IMR-90 (cell line): ENCODE results near the gene RAP1GAP.

Experiments
- BHLHE40 ChIP-seq: fragments of 150-350 bp; IDR thresholded peaks from 2 replicates; pipeline ENCODE4 v1.6.1; 2016; ENCODE audit warnings: mild to moderate bottlenecking, low read depth, low read length
- CEBPB ChIP-seq: IDR thresholded peaks from 2 replicates; pipeline ENCODE4 v1.6.1; 2012; ENCODE audit warnings: low read depth, low read length, improper control_type of control experiment
- CHD1 ChIP-seq: IDR thresholded peaks from 2 replicates; pipeline ENCODE4 v1.6.1; 2012; ENCODE audit warnings: low read depth, low read length, improper control_type of control experiment
- MAFK ChIP-seq: IDR thresholded peaks from 2 replicates; pipeline ENCODE4 v1.6.1; 2012; ENCODE audit warnings: low read depth, low read length, improper control_type of control experiment
- MAZ ChIP-seq: IDR thresholded peaks from 2 replicates; pipeline ENCODE4 v1.6.1; 2012; ENCODE audit warnings: low read depth, mild to moderate bottlenecking, low read length, improper control_type of control experiment, moderate library complexity, borderline replicate concordance
- MXI1 ChIP-seq: IDR thresholded peaks from 2 replicates; pipeline ENCODE4 v1.6.1; 2012; ENCODE audit warnings: low read depth, mild to moderate bottlenecking, low read length, moderate library complexity, borderline replicate concordance
- POLR2A ChIP-seq: IDR thresholded peaks from 2 replicates; pipeline ENCODE4 v1.6.1; 2012; ENCODE audit warnings: mild to moderate bottlenecking, low read depth, low read length
- RAD21 ChIP-seq: IDR thresholded peaks from 2 replicates; pipeline ENCODE4 v1.6.1; 2012; ENCODE audit warnings: low read length, improper control_type of control experiment
- RCOR1 ChIP-seq: IDR thresholded peaks from 2 replicates; pipeline ENCODE4 v1.6.1; 2012; ENCODE audit warnings: mild to moderate bottlenecking, low read length, improper control_type of control experiment; ENCODE audit not compliant: insufficient replicate concordance
- RFX5 ChIP-seq: IDR thresholded peaks from 2 replicates; pipeline ENCODE4 v1.8.0; 2012; ENCODE audit warnings: low read depth, mild to moderate bottlenecking, low read length, moderate library complexity
- SMC3 ChIP-seq: fragments of 150-350 bp; IDR thresholded peaks from 2 replicates; pipeline ENCODE4 v1.6.1; 2016; ENCODE audit warnings: low read depth, mild to moderate bottlenecking, antibody characterized with exemption, low read length, moderate library complexity
- TF ChIP-seq, protein P1 (sequence below): conservative IDR thresholded peaks from 2 replicates; pipeline ENCODE4 v1.5.1; 2012; ENCODE audit warnings: mild to moderate bottlenecking, low read depth, low read length, improper control_type of control experiment
- TF ChIP-seq, protein P2 (sequence below): fragments of 150-350 bp; IDR thresholded peaks from 2 replicates; pipeline ENCODE4 v1.6.1; 2017; ENCODE audit warnings: mild to moderate bottlenecking, antibody characterized with exemption, low read length, low read depth
- TF ChIP-seq, protein P3 (sequence below): fragments of 150-350 bp; IDR thresholded peaks from 2 replicates; pipeline ENCODE4 v1.6.1; 2016; ENCODE audit warnings: low read depth, mild to moderate bottlenecking, low read length, moderate library complexity, borderline replicate concordance

DNA sequence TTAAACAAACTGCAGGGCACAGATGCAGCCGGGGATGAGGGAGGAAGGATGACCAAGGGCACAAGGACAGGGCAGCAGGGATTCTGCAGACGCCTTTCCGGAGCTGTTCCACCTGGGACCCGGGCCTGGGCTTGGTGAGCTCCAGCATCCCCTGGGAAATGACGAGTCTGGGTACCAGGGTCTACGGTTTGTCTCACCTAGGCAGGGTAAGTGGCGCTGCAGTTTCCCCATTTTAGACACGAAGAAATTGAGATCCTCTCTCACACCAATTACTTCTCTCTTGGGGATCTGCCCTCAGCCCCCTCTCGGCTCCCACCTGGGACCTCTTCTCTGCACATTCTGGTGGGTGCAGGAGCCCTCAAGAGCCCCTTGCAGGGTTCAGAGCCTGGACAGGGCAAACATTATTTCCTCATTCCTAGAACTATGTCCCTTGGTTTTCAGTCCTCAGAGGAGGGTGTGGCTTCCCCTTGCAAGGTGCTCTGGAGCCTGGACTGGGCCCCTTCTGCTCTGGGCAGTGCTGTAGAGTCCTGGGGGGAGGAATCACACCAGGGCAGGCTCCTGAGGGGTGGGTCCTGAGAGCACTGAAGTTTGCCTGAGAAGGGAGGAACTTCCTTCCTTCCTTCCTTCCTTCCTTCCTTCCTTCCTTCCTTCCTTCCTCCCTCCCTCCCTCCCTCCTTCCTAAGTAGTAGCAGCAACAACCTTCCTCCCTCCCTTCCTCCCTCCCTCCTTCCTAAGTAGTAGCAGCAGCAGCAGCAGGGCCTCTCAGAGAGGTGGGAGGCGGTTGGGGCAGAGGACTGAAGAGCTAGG, 16.0 kb downstream of the RAP1GAP start:
- TF ChIP-seq MAZ = no peak
- TF ChIP-seq, protein P1, sequence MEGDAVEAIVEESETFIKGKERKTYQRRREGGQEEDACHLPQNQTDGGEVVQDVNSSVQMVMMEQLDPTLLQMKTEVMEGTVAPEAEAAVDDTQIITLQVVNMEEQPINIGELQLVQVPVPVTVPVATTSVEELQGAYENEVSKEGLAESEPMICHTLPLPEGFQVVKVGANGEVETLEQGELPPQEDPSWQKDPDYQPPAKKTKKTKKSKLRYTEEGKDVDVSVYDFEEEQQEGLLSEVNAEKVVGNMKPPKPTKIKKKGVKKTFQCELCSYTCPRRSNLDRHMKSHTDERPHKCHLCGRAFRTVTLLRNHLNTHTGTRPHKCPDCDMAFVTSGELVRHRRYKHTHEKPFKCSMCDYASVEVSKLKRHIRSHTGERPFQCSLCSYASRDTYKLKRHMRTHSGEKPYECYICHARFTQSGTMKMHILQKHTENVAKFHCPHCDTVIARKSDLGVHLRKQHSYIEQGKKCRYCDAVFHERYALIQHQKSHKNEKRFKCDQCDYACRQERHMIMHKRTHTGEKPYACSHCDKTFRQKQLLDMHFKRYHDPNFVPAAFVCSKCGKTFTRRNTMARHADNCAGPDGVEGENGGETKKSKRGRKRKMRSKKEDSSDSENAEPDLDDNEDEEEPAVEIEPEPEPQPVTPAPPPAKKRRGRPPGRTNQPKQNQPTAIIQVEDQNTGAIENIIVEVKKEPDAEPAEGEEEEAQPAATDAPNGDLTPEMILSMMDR = no peak
- TF ChIP-seq POLR2A = no peak
- TF ChIP-seq MAFK = no peak
- TF ChIP-seq, protein P2, sequence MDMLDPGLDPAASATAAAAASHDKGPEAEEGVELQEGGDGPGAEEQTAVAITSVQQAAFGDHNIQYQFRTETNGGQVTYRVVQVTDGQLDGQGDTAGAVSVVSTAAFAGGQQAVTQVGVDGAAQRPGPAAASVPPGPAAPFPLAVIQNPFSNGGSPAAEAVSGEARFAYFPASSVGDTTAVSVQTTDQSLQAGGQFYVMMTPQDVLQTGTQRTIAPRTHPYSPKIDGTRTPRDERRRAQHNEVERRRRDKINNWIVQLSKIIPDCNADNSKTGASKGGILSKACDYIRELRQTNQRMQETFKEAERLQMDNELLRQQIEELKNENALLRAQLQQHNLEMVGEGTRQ = no peak
- TF ChIP-seq, protein P3, sequence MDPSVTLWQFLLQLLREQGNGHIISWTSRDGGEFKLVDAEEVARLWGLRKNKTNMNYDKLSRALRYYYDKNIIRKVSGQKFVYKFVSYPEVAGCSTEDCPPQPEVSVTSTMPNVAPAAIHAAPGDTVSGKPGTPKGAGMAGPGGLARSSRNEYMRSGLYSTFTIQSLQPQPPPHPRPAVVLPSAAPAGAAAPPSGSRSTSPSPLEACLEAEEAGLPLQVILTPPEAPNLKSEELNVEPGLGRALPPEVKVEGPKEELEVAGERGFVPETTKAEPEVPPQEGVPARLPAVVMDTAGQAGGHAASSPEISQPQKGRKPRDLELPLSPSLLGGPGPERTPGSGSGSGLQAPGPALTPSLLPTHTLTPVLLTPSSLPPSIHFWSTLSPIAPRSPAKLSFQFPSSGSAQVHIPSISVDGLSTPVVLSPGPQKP = no peak
- no peak for TF ChIP-seq BHLHE40
- no peak for TF ChIP-seq CHD1
- TF ChIP-seq MXI1 = no peak
- no peak for TF ChIP-seq RCOR1
- TF ChIP-seq SMC3 = no peak
- no peak for TF ChIP-seq CEBPB
- TF ChIP-seq RFX5 = no peak
- no peak for TF ChIP-seq RAD21
